CD1c-positive myeloid dendritic cell (primary cell): ENCODE measurements around the gene TBX21.
"Not testable (repeated sequence)": the region's sequence is repeated elsewhere in the genome, so short reads cannot be mapped to it uniquely, and the experiment has no call there.

Source experiments
- DNase-seq: peaks from one replicate; pipeline ENCODE4 v3.0.0-alpha.2; 2016; ENCODE audit errors: extremely low spot score

Gene TBX21

DNA sequence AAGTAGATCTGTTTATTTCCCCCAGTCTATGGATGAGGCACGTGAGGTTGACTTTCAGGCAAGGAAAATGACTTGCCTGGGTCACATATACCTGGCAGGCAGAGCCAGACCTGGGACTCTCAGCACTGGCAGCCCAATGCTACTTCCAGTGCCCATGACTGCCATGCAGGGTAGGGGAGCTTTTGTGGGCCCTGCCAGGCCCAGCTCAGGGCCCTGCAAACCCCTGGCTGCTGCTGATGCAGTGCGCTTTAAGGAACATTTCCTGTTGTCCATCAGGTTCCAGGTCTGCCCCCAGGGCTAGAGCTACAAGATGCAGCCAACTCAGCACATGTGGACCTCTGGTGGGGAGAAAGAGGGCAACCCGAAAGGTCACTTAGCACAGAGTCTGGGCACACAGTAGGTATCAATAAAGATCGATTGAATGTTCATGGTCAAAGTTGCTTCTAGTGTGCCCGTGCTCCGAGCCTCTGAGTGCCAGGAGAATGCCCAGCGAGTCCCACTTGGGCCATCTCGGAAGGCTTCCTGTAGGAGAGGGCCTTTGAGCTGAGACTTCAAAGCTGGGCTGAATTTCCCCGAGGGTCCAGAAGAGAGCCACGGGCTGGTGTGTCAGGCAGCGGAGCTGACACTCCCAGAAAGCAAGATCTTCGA, 513 bp upstream of the TBX21 start:
- no peak for DNase-seq

- no peak for DNase-seq
These were observed 806 bp downstream of the TBX21 start for GRCh38 chr17:47733674-47734410.

GRCh38 chr17:47735139-47735464, 2.1 kb downstream of the TBX21 start:
- no peak for DNase-seq

- peak; percentile 57 for DNase-seq
These were observed 2.5 kb downstream of the TBX21 start for GRCh38 chr17:47735536-47736011.

- no peak for DNase-seq
These were observed 3.8 kb downstream of the TBX21 start for GRCh38 chr17:47736501-47737495.

DNA sequence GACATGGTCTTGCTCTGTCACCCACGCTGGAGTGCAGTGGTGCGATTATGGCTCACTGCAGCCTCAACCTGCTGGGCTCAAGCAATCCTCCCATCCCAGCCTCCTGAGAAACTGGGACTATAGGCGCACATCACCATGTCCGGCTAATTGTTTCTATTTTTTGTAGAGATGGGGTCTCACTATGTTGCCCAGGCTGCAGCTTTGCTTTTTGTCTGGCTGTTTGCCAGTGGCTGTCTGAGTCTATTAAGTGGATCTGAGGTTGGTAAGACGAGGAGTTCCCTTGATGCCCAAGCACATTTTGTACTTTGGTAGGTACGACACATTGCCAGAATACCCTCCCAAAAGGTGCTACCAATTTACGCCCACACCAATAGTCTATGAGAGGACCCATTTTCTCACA, 5.1 kb downstream of the TBX21 start:
- no peak for DNase-seq

GRCh38 chr17:47739150-47739549, 6.1 kb downstream of the TBX21 start:
- no peak for DNase-seq

- DNase-seq: not testable (repeated sequence)
These were observed 6.9 kb downstream of the TBX21 start for GRCh38 chr17:47739945-47740344.

DNA sequence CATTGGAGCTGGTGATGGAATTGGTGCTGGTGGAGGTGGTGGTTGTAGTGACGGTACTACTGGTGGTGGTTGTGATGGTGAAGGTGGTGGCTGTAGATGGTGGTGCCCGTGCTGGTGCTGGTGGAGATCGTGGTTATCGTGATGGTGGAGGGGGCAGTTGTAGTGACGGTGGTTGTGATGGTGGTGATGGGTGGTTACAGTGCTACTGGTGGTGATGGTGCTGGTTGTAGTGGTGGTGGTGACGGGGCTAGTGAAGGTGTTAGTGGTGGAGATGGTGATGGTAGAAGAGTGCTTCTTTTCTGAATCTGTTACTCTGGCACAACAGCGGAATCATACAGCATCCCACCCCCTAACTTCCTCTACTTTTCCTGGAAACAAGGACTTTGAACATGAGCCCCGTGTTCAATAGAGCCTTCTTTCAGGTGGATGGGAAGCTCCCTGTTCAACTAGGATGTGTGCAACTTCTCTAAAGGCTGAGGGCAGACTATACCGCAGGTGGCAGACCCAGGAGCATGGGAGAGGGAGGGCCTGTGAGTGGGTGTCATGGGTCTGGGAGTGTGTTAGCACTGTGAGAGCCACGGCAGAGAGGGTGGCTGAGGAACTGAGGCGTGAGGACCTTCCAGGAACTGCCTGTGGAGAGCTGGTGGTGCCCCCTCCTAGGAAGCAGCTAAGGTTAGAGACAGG, 8.2 kb downstream of the TBX21 start:
- no peak for DNase-seq

DNA sequence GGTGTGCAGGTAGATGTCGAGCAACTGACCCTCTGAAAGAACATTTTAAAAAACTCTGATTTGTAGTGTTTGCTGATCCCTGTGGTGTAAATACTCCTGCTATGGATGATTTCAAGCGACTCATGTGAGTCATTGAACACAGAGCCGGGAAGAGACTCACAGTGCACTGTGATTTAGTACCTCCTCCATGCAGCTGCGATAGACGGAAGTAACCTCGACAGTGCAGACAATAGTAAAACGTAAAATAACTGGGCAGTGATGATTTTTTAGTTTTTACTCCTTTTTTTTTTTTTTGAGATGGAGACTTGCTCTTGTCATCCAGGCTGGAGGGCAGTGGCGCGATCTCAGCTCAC, 8.7 kb downstream of the TBX21 start:
- DNase-seq: no peak

DNA sequence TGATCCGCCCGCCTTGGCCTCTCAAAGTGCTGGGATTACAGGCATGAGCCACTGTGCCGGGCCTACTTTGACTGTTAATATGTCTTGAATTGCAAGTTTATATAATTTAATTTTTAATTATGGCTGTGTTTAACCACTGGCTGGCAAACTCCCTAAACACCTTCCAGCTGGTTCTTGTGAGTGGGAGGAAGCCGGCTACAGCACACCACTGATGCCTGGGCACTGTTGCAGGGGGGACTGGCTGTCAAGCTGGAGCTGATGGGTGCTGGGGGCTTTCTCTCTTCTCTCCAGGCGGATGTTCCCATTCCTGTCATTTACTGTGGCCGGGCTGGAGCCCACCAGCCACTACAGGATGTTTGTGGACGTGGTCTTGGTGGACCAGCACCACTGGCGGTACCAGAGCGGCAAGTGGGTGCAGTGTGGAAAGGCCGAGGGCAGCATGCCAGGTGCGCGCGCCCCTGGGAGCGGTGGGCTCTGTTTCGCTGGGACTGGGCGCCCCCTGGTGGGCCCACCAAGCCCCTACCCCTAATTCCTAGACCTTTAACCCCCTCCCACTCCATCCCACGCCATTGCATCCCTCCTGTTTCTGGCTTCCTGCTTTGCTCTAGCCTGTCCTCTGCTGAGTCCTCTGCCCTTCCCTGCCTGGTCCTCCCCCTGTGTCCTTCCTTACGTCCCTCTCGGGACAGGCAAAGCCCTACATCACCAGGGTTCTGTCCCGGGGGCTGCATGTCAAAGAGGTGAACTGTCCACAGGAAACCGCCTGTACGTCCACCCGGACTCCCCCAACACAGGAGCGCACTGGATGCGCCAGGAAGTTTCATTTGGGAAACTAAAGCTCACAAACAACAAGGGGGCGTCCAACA, 9.5 kb downstream of the TBX21 start:
- no peak for DNase-seq

GRCh38 chr17:47744168-47745036, 11.4 kb downstream of the TBX21 start:
- DNase-seq: no peak

DNA sequence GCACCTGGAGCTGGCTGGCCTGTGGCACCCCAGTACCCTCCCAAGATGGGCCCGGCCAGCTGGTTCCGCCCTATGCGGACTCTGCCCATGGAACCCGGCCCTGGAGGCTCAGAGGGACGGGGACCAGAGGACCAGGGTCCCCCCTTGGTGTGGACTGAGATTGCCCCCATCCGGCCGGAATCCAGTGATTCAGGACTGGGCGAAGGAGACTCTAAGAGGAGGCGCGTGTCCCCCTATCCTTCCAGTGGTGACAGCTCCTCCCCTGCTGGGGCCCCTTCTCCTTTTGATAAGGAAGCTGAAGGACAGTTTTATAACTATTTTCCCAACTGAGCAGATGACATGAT, 12.0 kb downstream of the TBX21 start:
- DNase-seq: no peak

- no peak for DNase-seq
These were observed 18.4 kb downstream of the TBX21 start for GRCh38 chr17:47751471-47751870.

DNA sequence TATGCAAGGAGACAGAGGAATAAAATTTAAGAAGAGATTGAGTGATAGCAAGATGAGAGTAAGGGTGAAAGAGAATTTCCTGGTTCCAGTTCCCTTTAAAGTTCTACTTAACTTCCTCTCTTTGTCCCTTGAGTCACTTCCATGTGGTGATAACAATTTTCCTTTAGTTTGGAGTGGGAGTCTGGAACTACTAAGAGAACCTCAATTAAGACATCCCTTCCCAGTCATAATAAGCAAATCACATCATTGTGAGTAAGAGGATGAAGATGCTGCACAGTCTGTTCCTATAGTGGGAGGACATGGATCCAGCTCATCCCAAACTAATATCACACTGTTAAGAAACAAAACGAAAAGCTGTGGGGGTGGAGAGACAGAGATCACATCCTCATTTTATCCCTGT, 24.4 kb downstream of the TBX21 start:
- peak; percentile 87 for DNase-seq

DNA sequence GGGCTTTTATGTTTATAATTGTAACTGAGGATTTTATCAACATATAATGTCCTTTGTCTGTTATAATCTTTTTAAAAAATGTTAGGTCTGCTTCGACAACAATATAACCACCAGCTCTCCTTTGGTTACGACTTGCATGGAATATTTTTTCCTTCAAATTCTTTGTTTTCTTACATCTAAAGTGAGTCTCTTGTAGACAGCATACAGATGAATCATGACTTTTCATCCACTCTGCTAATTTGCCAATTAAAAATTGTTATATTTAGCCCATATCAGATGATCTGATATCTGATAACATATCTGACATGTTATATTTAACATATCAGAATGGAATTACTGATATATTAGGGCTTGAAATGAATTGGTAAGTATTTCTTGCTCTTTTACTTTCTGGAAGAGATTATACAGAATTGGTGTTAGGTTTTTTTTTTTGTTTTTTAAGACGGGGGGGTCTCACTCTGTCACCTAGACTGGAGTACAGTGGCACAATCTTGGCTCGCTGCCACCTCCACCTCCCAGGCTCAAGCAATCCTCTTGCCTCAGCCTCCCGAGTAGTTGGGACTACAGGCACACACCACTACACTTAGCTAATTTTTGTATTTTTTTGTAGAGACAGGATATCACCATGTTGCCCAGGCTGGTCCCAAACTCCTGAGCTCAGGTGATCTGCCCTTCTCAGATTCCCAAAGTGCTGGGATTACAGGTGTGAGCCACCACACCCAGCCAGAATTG, 27.5 kb downstream of the TBX21 start:
- no peak for DNase-seq

- no peak for DNase-seq
These were observed 29.7 kb downstream of the TBX21 start for GRCh38 chr17:47762728-47763127.

DNA sequence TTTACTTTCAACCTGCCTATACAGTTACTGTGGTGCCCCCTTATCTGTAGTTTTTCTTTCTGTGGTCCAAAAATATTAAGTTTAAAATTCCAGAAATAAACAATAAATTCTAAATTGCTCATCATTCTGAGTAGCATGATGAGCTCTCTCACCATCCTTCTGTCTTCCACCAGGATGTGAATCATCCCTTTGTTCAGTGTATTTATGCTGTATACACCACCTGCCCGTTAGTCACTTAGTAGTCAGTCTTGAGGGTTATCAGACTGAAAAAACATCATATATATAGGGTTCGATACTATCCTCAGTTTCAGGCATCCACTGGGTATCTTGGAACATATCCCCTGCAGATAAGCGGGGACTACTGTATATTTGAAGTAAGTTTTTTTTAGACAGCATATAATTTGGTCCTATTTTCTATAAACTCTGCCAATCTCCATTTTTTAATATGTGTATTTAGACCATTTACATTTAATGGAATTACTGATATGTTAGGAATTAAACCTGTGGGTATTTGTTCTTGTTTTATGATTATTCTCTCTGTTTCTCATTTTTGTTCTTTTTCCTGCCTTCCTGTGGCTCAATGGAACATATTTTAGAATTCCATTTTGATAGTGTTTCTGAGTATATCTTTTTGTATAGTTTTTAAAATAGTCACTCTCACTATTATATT, 31.0 kb downstream of the TBX21 start:
- no peak for DNase-seq

GRCh38 chr17:47773649-47774048, 40.6 kb downstream of the TBX21 start:
- DNase-seq: peak; percentile 46
